GM12872 (cell line): Measurements from ENCODE around the gene SSR2.

Experiments
- CTCF ChIP-seq: IDR thresholded peaks from 3 replicates; pipeline ENCODE4 v1.5.1; 2011; ENCODE audit warnings: low read depth, mild to moderate bottlenecking, low read length, moderate library complexity; ENCODE audit not compliant: insufficient read depth

The SSR2 gene

GRCh38 chr1:155983191-155984024 lies 37.3 kb downstream of the SSR2 start:
- TF ChIP-seq CTCF, result peak; percentile 36

GRCh38 chr1:155982106-155982505 lies 38.6 kb downstream of the SSR2 start:
- no peak for TF ChIP-seq CTCF

- no peak for TF ChIP-seq CTCF
Observed at GRCh38 chr1:155981266-155982088, 39.3 kb downstream of the SSR2 start.

GRCh38 chr1:155979597-155980343 lies 41.0 kb downstream of the SSR2 start:
- no peak for TF ChIP-seq CTCF

GRCh38 chr1:155978973-155979429 lies 41.8 kb downstream of the SSR2 start:
- TF ChIP-seq CTCF, result no peak

- peak; percentile 56 for TF ChIP-seq CTCF
Observed at GRCh38 chr1:155978325-155978972, 42.3 kb downstream of the SSR2 start, which contains the start of gene ARHGEF2. Gene ARHGEF2 (minus strand): TSS chr1:155978547. CDS start chr1:155978427, 120 bp downstream.
